ENCODE data around the gene FIGNL2.

DNA sequence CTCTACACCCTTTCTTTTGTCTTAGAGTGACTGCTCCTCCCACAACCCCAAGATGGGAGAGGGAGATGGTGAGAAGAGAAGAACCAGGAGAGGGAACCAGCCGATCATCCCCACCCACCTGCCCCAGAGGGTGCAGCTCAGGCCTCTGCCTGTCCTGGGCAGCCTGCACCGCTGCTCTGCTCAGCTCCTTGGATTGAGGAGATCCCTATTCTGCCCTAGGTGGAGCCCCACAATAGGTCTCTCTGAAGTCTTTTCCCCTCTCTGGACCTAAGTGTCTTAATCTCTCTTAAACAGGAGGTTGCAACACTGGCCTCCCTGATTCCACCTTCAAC lies 41.6 kb upstream of the FIGNL2 start:
- TF ChIP-seq POLR2AphosphoS5 (IDR thresholded peaks at IDR 0.05; ENCODE audit: borderline replicate concordance, low read depth, low read length) (no peak), EZH2 (IDR thresholded peaks at IDR 0.05) (no peak)

Data from SK-N-MC (cell line).